IPS-18c (cell line): Measurements from ENCODE around the gene MYL12B.
"Not testable (repeated sequence)": the region's sequence is repeated elsewhere in the genome, so short reads cannot be mapped to it uniquely, and the experiment has no call there.

Source experiments
- H3K4me3 ChIP-seq: 2 replicates; pipeline ENCODE4 v1.7.0; 2013; ENCODE audit warnings: low read depth, mild to moderate bottlenecking, low read length, moderate library complexity; ENCODE audit not compliant: insufficient read depth
- H3K9me3 ChIP-seq: one replicate; pipeline ENCODE4 v1.6.1; 2013; ENCODE audit warnings: mild to moderate bottlenecking, low read length, moderate library complexity; ENCODE audit not compliant: control insufficient read depth, insufficient read depth

Gene MYL12B

DNA sequence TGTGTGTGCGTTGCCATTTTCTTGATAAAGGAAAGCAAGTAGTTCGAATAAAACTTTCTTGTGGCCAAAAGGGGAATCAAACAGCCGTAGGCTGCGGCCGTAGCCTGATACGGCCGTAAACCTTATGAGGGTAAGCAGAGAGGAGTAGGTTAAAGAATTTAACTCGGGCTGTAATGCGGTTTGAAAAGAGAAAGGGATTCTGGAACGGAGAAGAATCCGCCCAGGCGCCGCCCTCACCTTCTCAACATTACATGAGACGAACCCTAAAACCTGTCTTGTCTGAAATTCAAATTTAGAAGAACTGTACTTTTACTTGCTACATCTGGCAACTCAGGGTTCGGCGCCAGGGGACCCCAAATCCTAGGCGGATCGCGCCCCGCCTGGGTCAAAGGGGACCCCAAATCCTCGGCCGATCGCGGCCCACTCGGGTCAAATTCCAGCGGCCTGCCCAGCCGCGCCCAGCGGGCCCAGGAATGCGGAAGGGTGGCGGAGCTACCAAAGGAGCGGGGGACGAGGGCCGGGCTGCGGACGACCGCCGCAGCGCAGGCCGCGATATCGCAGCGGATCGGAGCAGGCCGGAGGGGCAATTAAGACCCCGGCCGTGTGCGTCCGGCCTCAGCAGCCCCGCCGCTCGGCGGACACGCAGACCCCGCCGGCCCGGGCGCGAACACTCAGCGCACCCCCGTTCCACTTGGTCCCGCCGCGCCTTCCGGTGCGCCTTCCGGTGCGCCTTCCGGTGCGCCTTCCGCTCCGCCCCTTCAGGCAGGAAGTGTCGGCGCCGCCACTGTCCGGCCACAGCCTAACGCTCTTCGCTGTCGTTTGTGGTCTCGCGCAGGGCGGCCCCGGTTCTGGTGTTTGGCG lies at the start of gene MYL12B:
TSS of gene MYL12B (plus strand) at position 761 of the 861 bp plus-strand sequence. CDS start 10,766 bp downstream, outside the sequence.
- Histone ChIP-seq H3K9me3 (no peaks in the 10 kb centered on the region), H3K4me3 (peak within 1 kb of the TSS; percentile 91)

DNA sequence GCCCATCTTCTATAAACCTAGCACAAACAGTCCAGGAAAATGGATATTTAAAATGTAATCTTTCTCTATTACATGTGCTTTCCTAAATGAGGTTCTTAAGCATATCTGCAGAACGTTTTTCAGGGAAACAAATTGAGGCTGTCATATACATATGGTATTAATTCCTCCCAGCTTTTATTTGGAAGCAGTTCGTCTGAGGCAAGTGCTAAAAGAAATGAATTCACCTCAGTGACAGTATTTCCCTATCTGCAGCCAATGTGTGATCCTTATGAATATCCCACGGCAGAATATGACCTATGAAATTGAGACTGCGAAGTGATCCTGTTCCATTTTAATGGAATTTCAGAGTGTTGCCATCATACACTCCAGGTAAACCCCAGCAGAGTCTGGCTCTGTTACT lies 49.3 kb upstream of the MYL12B start:
- Histone ChIP-seq H3K9me3 (no peaks in the 10 kb centered on the region), H3K4me3 (no peak overlapping the region)

- H3K9me3 ChIP-seq = no peaks in the 10 kb centered on the region
- no peak overlapping the region for H3K4me3 ChIP-seq
These were observed 48.5 kb upstream of the MYL12B start for GRCh38 chr18:3213300-3214059.

DNA sequence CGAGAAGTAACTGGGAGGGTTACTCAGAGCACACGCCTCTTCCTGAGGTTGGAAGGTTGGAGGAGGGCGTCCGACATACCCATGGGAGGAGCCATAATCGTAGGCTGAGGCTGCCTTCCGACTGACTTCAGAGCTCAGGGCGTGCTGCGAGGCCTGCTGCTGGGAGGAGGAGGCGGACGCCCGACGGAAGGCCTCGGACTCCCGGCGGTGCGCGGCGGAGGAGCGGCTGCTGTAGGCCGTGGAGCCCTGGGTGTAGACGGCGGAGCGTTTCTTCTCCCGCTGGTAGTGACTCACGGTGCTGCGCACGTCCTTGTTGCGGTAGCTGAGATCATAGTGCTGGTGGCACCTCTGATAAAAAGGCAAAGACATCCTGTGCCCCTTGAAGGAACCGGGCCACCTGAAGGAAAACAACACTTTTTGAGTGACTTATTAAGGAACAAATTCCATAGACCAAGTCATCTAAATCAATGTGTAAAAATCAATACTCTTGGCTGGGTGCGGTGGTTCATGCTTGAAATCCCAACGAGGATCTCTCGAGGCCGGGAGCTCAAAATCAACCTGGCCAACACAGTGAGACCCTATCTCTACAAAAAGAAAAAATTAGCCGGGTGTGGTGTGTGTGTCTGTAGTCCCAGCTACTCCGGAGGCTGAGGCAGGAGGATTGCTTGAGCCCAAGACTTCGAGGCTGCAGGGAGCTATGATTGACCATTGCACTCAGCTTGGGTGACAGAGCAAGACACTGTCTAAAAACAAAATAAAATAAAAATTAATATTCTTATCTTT lies 46.9 kb upstream of the MYL12B start:
- Histone ChIP-seq H3K9me3 (no peaks in the 10 kb centered on the region), H3K4me3 (no peak overlapping the region)

GRCh38 chr18:3216987-3217386 lies 44.9 kb upstream of the MYL12B start:
- no peaks in the 10 kb centered on the region for H3K9me3 ChIP-seq
- H3K4me3 ChIP-seq = no peak overlapping the region

DNA sequence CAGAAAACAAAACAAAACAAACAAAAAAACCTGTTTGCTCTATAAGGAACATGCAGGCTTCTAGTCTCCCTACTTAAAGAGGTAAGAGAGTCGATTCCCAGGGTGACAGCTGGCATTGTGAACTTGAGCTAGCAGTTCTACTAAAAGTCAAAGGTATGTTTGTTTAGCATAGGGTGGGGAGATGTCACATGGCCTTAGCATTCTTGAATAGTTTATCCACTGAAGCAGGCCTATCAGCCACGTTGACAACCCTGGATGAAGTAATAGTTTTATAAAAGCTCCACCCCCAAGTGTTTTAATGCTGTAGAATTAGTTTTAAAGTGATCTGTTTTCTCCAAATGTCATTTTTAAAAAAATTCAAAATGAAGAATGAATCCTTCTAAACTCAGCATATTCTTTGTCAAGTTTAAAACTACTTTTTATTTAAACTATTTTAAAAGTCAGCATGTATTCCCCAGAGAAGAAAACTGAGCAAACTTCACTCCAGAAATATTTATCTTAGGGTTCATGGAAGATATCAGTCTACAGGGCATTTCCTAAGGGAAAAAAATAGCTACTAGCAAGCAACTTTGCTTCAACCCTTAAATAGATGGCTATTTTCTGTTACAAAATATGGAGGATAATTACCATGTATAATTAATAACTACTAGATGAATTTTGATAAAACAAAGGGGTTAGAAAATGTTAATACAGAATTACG lies 43.8 kb upstream of the MYL12B start:
- Histone ChIP-seq H3K4me3 (no peak overlapping the region), H3K9me3 (no peaks in the 10 kb centered on the region)

GRCh38 chr18:3218819-3219218 lies 43.1 kb upstream of the MYL12B start:
- H3K4me3 ChIP-seq = no peak overlapping the region

GRCh38 chr18:3219241-3219630 lies 42.7 kb upstream of the MYL12B start:
- Histone ChIP-seq H3K4me3 (no peak overlapping the region), H3K9me3 (no peaks in the 10 kb centered on the region)

More at GRCh38 chr18:3218819-3219218, 43.1 kb upstream of the MYL12B start:
- no peaks in the 10 kb centered on the region for H3K9me3 ChIP-seq

- Histone ChIP-seq H3K9me3 (no peaks in the 10 kb centered on the region), H3K4me3 (no peak within 1 kb of the TSS)
These were observed 42.1 kb upstream of the MYL12B start, which contains the start of gene MYOM1 for GRCh38 chr18:3219631-3220335. TSS of gene MYOM1 (minus strand) at chr18:3219968. CDS start at chr18:3215223, 4,745 bp downstream.

DNA sequence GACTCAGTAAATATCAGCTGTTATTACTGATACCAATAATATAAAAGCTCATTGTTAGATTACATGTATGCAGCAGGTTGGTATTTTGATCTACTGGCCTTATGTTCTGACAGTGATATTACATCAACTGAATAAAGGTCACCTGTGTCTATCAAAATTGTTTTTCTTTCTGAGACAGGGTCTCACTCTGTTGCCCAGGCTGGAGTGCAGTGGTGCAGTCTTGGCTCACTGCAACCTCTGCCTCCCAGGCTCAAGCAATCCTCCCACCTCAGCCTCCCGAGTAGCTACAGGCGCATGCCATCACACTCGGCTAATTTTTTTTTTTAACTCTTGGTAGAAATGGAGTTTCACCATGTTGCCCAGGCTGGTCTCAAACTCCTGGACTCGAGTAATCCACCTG lies 41.1 kb upstream of the MYL12B start:
- H3K9me3 ChIP-seq, H3K4me3 ChIP-seq: not testable (repeated sequence)

GRCh38 chr18:3221496-3221895 lies 40.4 kb upstream of the MYL12B start:
- H3K4me3 ChIP-seq = no peak overlapping the region
- no peaks in the 10 kb centered on the region for H3K9me3 ChIP-seq

GRCh38 chr18:3223356-3223755 lies 38.6 kb upstream of the MYL12B start:
- Histone ChIP-seq H3K9me3 (no peaks in the 10 kb centered on the region), H3K4me3 (no peak overlapping the region)

- H3K9me3 ChIP-seq = no peaks in the 10 kb centered on the region
- no peak overlapping the region for H3K4me3 ChIP-seq
These were observed 37.7 kb upstream of the MYL12B start for GRCh38 chr18:3224223-3224622.

DNA sequence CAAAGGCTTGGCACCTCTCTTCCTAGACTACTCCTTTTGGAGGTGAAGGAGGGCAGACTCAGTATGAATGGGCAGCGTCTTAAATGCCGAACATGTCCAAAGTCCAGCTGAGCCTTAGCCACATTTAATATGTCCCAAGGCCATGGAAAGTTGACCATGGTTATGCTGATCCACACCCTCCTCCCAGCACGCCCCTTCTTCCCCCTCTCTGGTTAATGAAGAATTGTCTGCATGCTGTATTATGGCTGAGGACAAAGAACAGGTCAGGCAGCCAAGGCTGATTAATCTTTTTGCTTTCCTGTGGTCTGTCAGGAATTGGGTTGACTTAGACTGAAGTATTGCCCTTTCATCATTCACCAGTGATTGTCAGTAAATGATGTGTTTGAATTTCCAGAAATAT lies 36.3 kb upstream of the MYL12B start:
- H3K9me3 ChIP-seq = no peaks in the 10 kb centered on the region
- no peak overlapping the region for H3K4me3 ChIP-seq

- H3K4me3 ChIP-seq = no peak overlapping the region
These were observed 35.9 kb upstream of the MYL12B start for GRCh38 chr18:3226048-3226447.

More at GRCh38 chr18:3226048-3226447, 35.9 kb upstream of the MYL12B start:
- H3K9me3 ChIP-seq = no peaks in the 10 kb centered on the region
